Measurements from ENCODE around the gene RAB11FIP2.

Gene RAB11FIP2

DNA sequence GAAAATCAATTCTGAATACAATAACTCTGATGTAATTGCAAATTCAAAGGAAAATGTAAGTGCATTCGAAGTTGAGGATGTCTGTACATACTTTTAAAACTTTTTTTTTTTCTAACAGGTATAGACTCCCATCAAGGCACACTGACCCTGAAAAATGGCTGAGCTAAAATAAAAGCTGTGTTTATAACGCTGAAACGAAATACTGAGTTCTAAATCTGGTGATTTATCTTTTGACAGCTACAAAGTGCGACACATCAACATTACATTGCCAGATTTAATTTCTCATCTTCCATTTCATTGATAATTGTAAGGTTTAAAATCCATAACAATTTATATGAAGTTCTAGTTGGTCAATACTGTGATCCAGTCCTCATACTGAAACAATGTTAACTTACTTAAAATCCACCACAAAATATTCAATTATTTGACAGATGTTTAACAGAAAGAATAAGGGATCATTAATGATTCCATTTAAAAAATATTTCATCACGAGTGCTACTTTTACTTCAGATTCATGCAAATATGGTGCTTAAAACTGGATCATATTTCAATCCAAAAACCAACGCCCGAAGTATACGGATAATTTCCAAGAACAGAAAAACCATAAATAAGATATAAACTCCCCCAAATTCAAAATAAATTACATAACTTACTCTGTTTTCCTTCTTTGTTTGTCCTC is 1.4 kb downstream of the RAB11FIP2 start:
- H3K27me3 Mint-ChIP-seq: no peaks in the 10 kb centered on the region
- peaks cover 38% of the 10 kb centered on the region for H3K4me1 Mint-ChIP-seq
- no peak overlapping the region for H3K27ac Mint-ChIP-seq
- DNase-seq: no peak
- no peaks in the 10 kb centered on the region for H3K9me3 Mint-ChIP-seq
- no peak for ATAC-seq
- peak overlapping the region; percentile 82 to 90 for H3K4me3 Mint-ChIP-seq

DNA sequence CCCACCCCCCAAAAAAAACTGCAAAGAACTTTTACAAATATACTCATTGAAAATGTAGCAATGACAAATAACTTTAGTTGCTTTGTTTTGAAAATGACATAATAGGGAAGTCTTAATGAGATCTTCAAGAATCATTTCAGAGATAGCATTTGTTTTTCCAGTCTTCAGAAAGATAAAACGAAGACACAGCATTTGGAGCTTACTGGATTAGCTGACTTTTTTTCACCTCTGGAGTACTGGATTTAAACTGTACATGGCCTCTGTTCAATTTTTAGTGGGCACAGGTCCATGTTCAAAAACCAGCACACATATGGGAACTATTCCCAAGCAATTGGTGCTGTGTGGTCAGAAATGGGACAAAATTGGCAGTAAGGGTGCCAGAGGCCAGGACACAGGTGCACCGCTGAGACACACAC is 3.9 kb downstream of the RAB11FIP2 start:
- DNase-seq (no peak), ATAC-seq (no peak)
- Mint-ChIP-seq H3K9me3 (no peaks in the 10 kb centered on the region), H3K4me3 (no peak overlapping the region), H3K4me1 (peaks cover 41% of the 10 kb centered on the region), H3K27me3 (no peaks in the 10 kb centered on the region), H3K27ac (no peak overlapping the region)

DNA sequence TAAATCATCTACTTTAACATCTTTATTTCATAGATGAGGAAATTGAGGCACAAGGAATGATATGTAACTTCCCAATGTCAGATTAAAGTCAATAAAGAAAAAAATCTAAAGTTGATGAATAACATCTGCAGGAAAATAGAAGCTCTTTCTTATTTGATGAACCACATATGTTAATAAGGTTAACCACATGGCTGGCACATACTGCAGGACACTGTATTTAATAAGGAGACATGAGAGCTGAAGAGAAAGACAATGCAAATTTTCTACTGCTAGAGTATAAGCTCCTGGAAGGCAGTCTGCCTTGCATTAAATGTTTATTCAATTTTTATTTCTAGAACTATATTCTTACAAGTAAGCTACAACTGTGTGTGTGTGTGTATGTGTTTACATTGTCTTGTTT is 4.4 kb downstream of the RAB11FIP2 start:
- Mint-ChIP-seq H3K4me1 (peaks cover 38% of the 10 kb centered on the region), H3K27ac (no peak overlapping the region), H3K27me3 (no peaks in the 10 kb centered on the region), H3K9me3 (no peaks in the 10 kb centered on the region), H3K4me3 (no peak overlapping the region)
- no peak for DNase-seq
- ATAC-seq: no peak

DNA sequence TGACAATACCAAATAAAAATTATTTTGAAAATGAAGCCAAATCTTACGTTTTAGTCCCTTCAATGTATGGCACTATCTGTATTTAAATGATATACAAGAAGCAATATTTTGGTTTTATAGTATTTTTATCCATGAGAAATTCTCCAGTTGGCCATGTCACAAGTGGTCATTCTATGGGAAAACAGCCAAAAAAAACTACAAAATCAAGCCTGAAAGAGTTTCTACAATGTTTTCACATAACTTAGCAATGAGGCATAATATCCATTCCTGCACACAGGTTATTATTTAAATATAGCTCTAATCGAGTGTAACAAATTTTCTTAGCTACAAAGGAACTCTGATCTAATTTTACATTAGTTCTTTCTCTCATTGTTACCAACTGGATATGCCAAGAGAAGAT is 5.4 kb downstream of the RAB11FIP2 start:
- ATAC-seq (no peak), DNase-seq (no peak)
- Mint-ChIP-seq H3K27me3 (no peaks in the 10 kb centered on the region), H3K27ac (no peak overlapping the region), H3K9me3 (no peaks in the 10 kb centered on the region), H3K4me1 (peaks cover 38% of the 10 kb centered on the region), H3K4me3 (no peak overlapping the region)

DNA sequence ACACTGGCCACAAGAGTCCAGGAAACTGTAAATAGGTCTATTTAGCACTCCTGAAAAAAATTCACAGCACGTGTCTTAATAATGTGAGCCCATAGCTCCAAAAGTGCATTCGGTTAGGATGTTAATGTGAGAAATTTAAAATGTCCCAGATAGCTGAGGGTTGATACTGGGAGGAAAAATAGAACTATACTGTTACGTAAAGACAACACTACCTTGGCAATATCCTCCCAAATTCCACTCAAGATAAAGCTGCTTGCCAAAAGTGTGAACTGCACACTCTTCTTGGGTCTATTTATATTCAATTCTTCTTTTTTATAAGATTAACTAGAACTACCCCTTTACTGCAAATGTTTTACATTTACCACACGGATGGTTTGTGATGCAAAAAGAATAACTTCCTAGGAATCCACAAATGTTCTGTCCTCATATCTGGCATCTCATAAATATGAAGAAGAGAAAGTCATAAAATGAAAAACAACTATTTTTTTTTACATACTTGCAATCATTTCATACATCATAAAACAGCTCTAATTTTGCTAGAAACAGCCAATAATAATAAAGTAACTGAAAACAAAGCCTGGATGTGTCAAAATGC is 10.4 kb downstream of the RAB11FIP2 start:
- Mint-ChIP-seq H3K4me3 (no peak overlapping the region), H3K27me3 (no peaks in the 10 kb centered on the region), H3K9me3 (no peaks in the 10 kb centered on the region), H3K27ac (peak overlapping the region in 1 of 2 donors; percentile 13), H3K4me1 (peaks cover 35% of the 10 kb centered on the region)
- ATAC-seq (no peak), DNase-seq (no peak)

DNA sequence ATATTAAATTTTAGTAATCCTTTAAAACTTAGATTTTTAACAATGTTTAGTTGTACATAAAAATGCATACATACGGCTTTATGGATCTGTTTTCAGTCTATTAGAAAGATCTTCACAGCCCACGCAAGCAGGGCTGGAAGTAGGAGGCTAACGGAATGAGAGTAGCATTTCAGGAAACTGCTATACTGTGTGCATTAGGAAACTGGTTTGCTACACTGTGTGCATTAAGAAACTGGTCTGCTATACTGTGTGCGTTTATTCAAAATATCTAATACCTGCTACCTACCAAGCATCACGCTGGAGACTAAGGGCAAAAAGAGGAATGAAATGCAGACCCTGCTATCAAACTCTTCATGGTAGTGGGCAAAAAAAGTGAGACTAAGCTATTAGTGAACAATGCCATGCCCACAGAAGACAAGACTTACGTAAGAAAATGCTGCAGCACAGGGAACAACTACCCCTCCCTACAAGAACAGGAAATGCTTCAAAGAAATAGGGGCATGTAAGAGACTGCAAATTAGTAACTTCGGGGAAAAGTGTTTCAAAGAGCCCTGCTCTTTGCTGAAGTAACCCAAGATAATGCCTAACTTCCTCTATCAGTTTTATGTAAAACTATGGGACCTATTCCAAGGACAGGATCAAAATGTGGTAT is 11.3 kb downstream of the RAB11FIP2 start:
- peak; percentile 56 for ATAC-seq
- no peak for DNase-seq

DNA sequence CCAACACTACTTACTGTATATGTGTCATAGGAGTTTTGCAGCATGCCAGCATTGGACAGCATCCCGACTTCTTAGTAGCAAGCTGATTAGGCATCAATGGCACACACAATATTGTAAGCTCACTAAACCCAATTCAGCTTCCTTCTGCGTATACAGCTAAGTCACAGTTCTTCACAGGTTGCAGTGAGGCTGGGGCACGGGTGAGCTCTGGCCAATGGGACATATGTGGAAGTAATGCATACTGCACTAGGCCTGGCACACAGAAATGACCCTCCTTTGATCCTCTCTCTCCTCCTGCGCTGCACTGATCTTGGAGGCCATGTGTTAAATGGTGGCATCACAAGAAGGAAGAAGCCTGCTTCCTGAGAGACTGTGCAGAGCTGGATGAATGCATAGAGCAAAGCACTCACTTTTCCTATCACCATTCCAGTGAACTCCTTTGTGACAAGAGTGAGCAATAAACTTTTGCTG is 11.9 kb downstream of the RAB11FIP2 start:
- DNase-seq (no peak), ATAC-seq (peak; percentile 31)
- H3K4me1 Mint-ChIP-seq: peaks cover 29% of the 10 kb centered on the region

More for the DNA sequence above, 11.3 kb downstream of the RAB11FIP2 start:
- Mint-ChIP-seq H3K4me1 (peaks cover 33% of the 10 kb centered on the region), H3K27ac (peak overlapping the region in 1 of 2 donors; percentile 37), H3K4me3 (no peak overlapping the region), H3K27me3 (no peaks in the 10 kb centered on the region), H3K9me3 (no peaks in the 10 kb centered on the region)

DNA sequence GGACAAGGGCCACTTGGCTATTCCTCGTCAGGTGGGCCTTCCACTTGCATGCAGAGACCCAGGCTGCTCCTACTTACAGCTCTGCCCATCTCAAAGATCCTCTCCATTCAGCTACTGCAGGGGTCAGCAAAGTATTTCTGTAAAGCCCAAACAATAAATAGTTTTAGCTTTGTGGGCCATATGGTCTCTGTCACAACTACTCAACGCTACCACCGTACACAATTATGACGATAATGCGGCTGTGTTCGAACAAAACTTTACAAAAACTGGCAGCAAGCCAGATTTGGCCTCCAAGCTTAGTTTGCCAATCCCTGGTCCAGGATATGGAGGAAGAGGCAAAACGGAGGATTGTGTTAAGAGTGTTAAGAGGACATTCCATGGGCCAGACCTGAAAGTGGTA is 12.8 kb downstream of the RAB11FIP2 start:
- no peak for DNase-seq
- Mint-ChIP-seq H3K27ac (no peak overlapping the region), H3K4me1 (peaks cover 35% of the 10 kb centered on the region), H3K4me3 (no peak overlapping the region), H3K27me3 (no peaks in the 10 kb centered on the region), H3K9me3 (no peaks in the 10 kb centered on the region)
- ATAC-seq: no peak

More for the DNA sequence above, 11.9 kb downstream of the RAB11FIP2 start:
- H3K27ac Mint-ChIP-seq: no peak overlapping the region
- no peaks in the 10 kb centered on the region for H3K27me3 Mint-ChIP-seq
- H3K4me3 Mint-ChIP-seq: no peak overlapping the region
- H3K9me3 Mint-ChIP-seq: no peaks in the 10 kb centered on the region

DNA sequence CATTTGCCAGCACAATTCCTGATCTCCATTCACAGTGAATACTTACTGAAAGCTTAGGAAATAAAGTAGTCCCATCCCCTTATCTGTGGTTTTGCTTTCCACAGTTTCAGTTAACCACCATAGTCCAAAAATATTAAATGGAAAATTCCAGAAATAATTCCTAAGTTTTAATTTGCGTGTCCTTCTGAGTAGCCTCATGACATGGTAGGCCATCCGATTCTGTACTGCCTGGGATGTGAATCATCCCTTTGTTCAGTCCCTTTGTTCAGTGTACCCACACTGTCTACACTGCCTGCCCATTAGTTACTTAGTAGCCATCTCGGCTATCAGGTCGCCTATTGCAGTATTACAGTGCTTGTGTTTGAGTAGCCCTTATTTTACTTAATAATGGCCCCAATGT is 14.2 kb downstream of the RAB11FIP2 start:
- H3K4me3 Mint-ChIP-seq: no peak overlapping the region
- H3K4me1 Mint-ChIP-seq: peaks cover 42% of the 10 kb centered on the region

DNA sequence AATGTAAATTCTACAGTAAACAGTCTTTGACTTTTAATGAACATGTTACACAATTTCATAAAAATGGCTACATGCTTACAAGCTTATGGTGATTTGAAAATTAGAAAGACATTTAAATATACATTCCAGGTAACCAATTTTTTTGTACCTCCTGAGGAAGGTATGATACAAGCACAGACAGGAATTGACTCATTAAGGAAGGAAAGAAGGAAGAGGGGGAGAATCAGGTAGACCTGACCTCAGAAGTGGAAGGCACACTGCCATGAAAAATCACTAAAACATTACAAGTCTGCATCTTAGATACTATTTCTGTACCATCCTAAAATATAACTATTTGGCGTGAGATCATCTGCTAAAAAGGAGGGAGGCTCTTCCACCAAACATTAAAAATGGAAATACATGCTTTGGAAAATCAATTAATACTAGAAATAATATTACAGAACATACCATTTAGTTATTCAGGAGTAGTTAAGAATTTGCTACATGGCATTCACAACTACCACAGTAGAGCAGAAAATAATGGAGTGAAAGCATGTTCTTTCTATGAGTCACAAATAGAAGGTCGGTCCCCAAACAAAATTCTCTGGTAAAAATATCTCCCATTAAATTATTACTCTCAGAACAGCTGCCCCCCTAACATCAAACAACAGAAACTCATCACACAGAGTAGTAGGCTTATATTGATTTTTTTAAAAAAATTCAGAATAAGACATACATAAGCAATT is 15.2 kb downstream of the RAB11FIP2 start:
- Mint-ChIP-seq H3K4me1 (peaks cover 40% of the 10 kb centered on the region), H3K4me3 (no peak overlapping the region), H3K9me3 (no peaks in the 10 kb centered on the region), H3K27me3 (no peaks in the 10 kb centered on the region), H3K27ac (no peak overlapping the region)
- no peak for DNase-seq
- no peak for ATAC-seq

More for the DNA sequence above, 14.2 kb downstream of the RAB11FIP2 start:
- ATAC-seq: no peak
- Mint-ChIP-seq H3K27me3 (no peaks in the 10 kb centered on the region), H3K27ac (no peak overlapping the region), H3K9me3 (no peaks in the 10 kb centered on the region)
- DNase-seq: no peak

DNA sequence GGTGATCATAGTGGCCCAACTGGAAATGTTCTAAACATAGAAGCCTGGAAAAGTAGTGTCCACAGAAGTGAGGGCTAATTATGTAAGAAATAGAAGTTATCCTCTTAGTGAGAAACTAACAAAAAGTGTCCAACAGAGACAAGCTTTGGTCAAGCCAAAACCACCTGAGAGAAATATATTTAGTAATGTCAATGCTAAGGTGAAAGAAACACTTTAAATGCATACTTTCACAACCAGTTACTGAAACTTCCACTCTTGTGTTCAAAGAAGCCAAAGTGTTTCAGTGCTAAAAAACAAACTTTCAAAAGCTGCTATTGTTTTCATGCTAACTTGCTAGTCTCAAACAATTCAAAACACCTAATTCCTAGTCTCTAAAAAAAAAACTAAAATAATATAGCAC is 18.1 kb downstream of the RAB11FIP2 start:
- Mint-ChIP-seq H3K27ac (peak overlapping the region in 1 of 2 donors; percentile 46), H3K4me1 (peaks cover 22% of the 10 kb centered on the region), H3K9me3 (no peaks in the 10 kb centered on the region), H3K27me3 (no peaks in the 10 kb centered on the region), H3K4me3 (no peak overlapping the region)
- ATAC-seq (peak; percentile 50), DNase-seq (no peak)

DNA sequence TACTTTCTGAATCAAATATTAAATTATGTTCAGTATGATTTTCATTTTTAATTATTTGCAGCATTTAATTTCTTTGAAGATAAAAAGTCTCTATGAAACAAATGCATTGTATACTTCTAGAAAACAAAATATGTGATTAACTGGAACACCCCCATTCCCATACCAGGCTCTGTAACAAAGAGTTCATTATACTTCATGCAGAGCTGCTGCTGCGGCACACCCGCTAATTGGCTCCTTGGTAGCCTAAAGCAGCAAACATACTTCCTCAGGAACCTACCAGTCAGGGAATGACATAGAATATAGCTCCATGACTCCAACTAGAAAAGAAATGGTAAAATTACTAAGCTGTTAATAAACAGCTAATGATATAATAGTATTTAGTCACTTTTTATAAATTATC is 19.3 kb downstream of the RAB11FIP2 start:
- Mint-ChIP-seq H3K4me3 (no peak overlapping the region), H3K9me3 (no peaks in the 10 kb centered on the region), H3K27ac (no peak overlapping the region), H3K4me1 (peaks cover 18% of the 10 kb centered on the region), H3K27me3 (no peaks in the 10 kb centered on the region)
- ATAC-seq (no peak), DNase-seq (no peak)

DNA sequence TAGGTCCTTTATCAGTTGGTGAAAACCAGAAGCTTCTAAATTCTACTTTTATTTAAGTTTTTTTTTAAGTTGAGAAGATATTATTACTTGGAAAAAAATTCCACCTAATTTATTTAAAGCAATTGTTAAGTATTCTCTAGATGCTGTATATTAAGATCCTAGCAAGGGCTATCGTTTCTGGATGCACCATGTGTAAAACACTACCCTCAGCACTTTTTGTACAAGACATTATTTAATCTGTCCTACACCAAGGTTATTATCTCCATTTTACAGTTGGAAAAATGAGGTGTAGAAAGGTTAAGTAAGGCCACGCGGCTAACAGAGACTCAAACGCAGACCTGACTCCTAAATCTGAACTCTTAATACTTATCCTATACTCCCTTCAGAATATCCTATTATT is 19.8 kb downstream of the RAB11FIP2 start:
- DNase-seq: no peak
- Mint-ChIP-seq H3K4me3 (no peak overlapping the region), H3K27ac (no peak overlapping the region), H3K27me3 (no peaks in the 10 kb centered on the region), H3K9me3 (no peaks in the 10 kb centered on the region), H3K4me1 (peaks cover 14% of the 10 kb centered on the region)
- ATAC-seq: no peak

DNA sequence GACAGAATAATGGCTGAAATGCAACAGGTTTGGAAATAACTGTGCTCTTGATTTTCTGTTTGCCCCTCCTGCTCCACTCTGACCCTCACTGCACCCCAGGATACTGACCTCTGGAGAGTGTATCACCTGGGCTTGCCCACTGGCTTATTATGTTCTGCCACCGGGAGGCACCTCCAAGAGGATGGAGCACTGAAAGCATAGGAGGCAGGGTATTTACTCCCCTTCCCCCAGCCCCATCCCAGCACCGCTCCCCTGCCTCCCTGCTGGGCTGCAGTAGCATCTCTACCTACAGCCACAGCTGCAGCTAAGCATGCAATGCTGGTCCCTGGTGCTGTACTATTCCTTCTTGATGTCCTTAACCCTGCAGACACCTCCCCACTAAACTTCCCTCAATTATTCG is 26.4 kb downstream of the RAB11FIP2 start:
- no peak overlapping the region for H3K27ac Mint-ChIP-seq
- H3K9me3 Mint-ChIP-seq: no peaks in the 10 kb centered on the region
- DNase-seq (no peak), ATAC-seq (no peak)
- H3K27me3 Mint-ChIP-seq: no peaks in the 10 kb centered on the region
- H3K4me1 Mint-ChIP-seq: no peaks in the 10 kb centered on the region
- H3K4me3 Mint-ChIP-seq: no peak overlapping the region

DNA sequence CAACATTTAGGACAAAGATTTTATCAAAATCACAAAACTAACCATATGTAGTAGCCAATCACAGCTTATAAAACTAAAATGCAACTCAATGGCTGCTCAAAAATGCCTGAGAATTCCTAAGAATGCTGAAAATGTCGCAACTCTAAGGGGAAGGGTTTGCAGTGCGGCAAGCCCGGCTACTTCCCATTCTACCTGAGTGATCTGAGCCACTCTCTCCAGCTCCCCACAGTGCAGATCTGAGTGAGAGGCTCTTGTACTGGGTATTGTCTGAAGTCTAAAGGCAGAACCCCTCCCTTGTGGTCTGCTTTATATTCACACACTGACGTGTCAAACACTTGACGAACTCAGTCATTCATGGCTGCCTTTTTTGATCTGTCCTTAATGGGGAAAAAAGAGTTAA is 28.9 kb downstream of the RAB11FIP2 start:
- no peaks in the 10 kb centered on the region for H3K27me3 Mint-ChIP-seq
- no peak for DNase-seq
- H3K4me1 Mint-ChIP-seq: no peaks in the 10 kb centered on the region
- no peaks in the 10 kb centered on the region for H3K9me3 Mint-ChIP-seq
- no peak overlapping the region for H3K4me3 Mint-ChIP-seq
- no peak for ATAC-seq
- H3K27ac Mint-ChIP-seq: no peak overlapping the region
